Measurements from ENCODE around the gene TEX44.

- TF ChIP-seq CTCF (IDR thresholded peaks at IDR 0.05; ENCODE audit: insufficient read depth, low read length): no peak
- TF ChIP-seq GABPA (IDR thresholded peaks at IDR 0.05; ENCODE audit: low read depth): no peak
- TF ChIP-seq POLR2AphosphoS5 (IDR thresholded peaks at IDR 0.05; ENCODE audit: low read depth): no peak
- TF ChIP-seq REST (IDR thresholded peaks at IDR 0.05; ENCODE audit: insufficient replicate concordance, low read depth): no peak
- no peak for TF ChIP-seq SPI1 (IDR thresholded peaks at IDR 0.05; ENCODE audit: borderline replicate concordance, low read depth)
Observed at GRCh38 chr2:231605607-231606091, 13.0 kb downstream of the TEX44 start.

All from HL-60 (cell line).